ENCODE data around the gene ZNF346.

The ZNF346 gene

GRCh38 chr5:177116631-177117373 is 94.3 kb downstream of the ZNF346 start:
- peak; percentile 64 to 81 for DNase-seq (ENCODE audit: low read depth in 2 of 2)

- DNase-seq (ENCODE audit: low read depth in 2 of 2): no peak
These were observed 95.0 kb downstream of the ZNF346 start for GRCh38 chr5:177117441-177118045.

GRCh38 chr5:177122566-177122965 is 100.1 kb downstream of the ZNF346 start:
- no peak for DNase-seq (ENCODE audit: low read depth in 2 of 2)

- no peak for DNase-seq (ENCODE audit: low read depth in 2 of 2)
These were observed 101.4 kb downstream of the ZNF346 start for GRCh38 chr5:177123789-177124485.

GRCh38 chr5:177124486-177124991 is 102.0 kb downstream of the ZNF346 start:
- no peak for DNase-seq (ENCODE audit: low read depth in 2 of 2)

GRCh38 chr5:177126771-177127170 is 104.3 kb downstream of the ZNF346 start:
- no peak for DNase-seq (ENCODE audit: low read depth in 2 of 2)

GRCh38 chr5:177128551-177128981 is 106.1 kb downstream of the ZNF346 start:
- no peak for DNase-seq (ENCODE audit: low read depth in 2 of 2)

GRCh38 chr5:177130211-177131018 is 107.9 kb downstream of the ZNF346 start:
- DNase-seq (ENCODE audit: low read depth in 2 of 2): no peak
